Endothelial cell of umbilical vein (primary cell): Measurements from ENCODE around the gene DCTD. TPM values are rescaled to one million over a fixed set of nuclear protein-coding genes. Genes with fewer than 3 reads are reported as not detected.

Source experiments
- BruUV-seq: library from RNA; stranded (reverse); fragments of 400-500 nt; replicated peaks from 2 replicates; lab custom pipeline; 2021; lab: Mats Ljungman, UMichigan
- CTCF ChIA-PET: fragments of 300-600, 350-600 bp; sonication (Branson Sonifier 250); formaldehyde crosslinking; loops from one replicate; lab custom pipeline; 2021; ENCODE audit warnings: antibody characterized with exemption, inconsistent platforms; lab: Charles Lee
- POLR2A ChIA-PET: fragments of 300-600, 350-600 bp; sonication (Branson Sonifier 250); formaldehyde crosslinking; loops from one replicate; lab custom pipeline; 2021; ENCODE audit warnings: antibody characterized with exemption, inconsistent platforms; lab: Charles Lee
- DNase-seq: peaks from one replicate; pipeline ENCODE4 v3.0.0-alpha.2; 2011; ENCODE audit warnings: low read depth, low spot score
- FAIRE-seq: peaks from 2 replicates; lab custom pipeline; 2011; peaks lifted over from hg19 to GRCh38; lab: Jason Lieb, UNC
- H2AFZ ChIP-seq: 2 replicates; pipeline ENCODE4 v1.6.0; 2012; ENCODE audit warnings: low read depth, low read length, control low read depth, inconsistent platforms
- H3K27ac ChIP-seq: 2 replicates; pipeline ENCODE4 v1.5.1; 2011; ENCODE audit warnings: low read depth, mild to moderate bottlenecking, control low read depth, low read length, moderate library complexity; ENCODE audit not compliant: insufficient read depth
- H3K27me3 ChIP-seq, 2 experiments: 2 replicates each; pipeline versions ENCODE4 v1.6.0 to v1.6.1; 2011; ENCODE audit warnings: low read length in 2 of 2, mixed read lengths in 1 of 2; ENCODE audit not compliant: control insufficient read depth in 2 of 2, insufficient read depth in 2 of 2
- H3K36me3 ChIP-seq, 2 experiments: 2 replicates in 1 of 2; 3 replicates in 1 of 2; pipeline ENCODE4 v1.5.1; 2011; ENCODE audit warnings: low read length in 2 of 2, mild to moderate bottlenecking in 1 of 2, moderate library complexity in 1 of 2; ENCODE audit not compliant: control insufficient read depth in 2 of 2, insufficient read depth in 2 of 2; ENCODE audit errors: extremely low read depth in 1 of 2
- H3K4me1 ChIP-seq: 3 replicates; pipeline ENCODE4 v1.5.1; 2011; ENCODE audit warnings: mild to moderate bottlenecking, low read length; ENCODE audit not compliant: control insufficient read depth, insufficient read depth; ENCODE audit errors: extremely low read depth
- H3K4me2 ChIP-seq: 2 replicates; pipeline ENCODE4 v1.6.1; 2011; ENCODE audit warnings: low read length, control low read depth, mixed read lengths; ENCODE audit not compliant: insufficient read depth
- H3K4me3 ChIP-seq, 3 experiments: fragments of 200-600 bp in 1 of 3; sonication (generic), shearing (Covaris generic) in 1 of 3; replicated peaks in 1 of 3; 2 replicates each; pipeline ENCODE4 v1.5.1; 2011 to 2016; ENCODE audit warnings: control low read depth in 3 of 3, low read length in 3 of 3, mild to moderate bottlenecking in 2 of 3, inconsistent platforms in 1 of 3, low read depth in 1 of 3, moderate library complexity in 1 of 3; ENCODE audit not compliant: insufficient read depth in 1 of 3
- H3K79me2 ChIP-seq: 2 replicates; pipeline ENCODE4 v1.6.0; 2012; ENCODE audit warnings: low read length, inconsistent platforms; ENCODE audit not compliant: control insufficient read depth, insufficient read depth
- H3K9ac ChIP-seq: replicated peaks from 2 replicates; pipeline ENCODE3; 2011; ENCODE audit warnings: low read length, control low read depth; ENCODE audit not compliant: insufficient read depth; ENCODE audit errors: extremely low read depth
- H3K9me1 ChIP-seq: replicated peaks from 3 replicates; pipeline ENCODE4 v1.6.0; 2011; ENCODE audit warnings: mild to moderate bottlenecking, low read length; ENCODE audit not compliant: control insufficient read depth, insufficient read depth; ENCODE audit errors: extremely low read depth
- H3K9me3 ChIP-seq: replicated peaks from 2 replicates; pipeline ENCODE4 v1.5.1; 2012; ENCODE audit warnings: low read length, inconsistent platforms; ENCODE audit not compliant: control insufficient read depth, insufficient read depth
- H4K20me1 ChIP-seq: replicated peaks from 2 replicates; pipeline ENCODE3; 2011; ENCODE audit warnings: mild to moderate bottlenecking, low read length; ENCODE audit not compliant: control insufficient read depth, insufficient read depth; ENCODE audit errors: extremely low read depth
- EZH2 ChIP-seq: IDR thresholded peaks from 2 replicates; pipeline ENCODE4 v1.6.1; 2012; ENCODE audit warnings: borderline replicate concordance, low read depth, mild to moderate bottlenecking, moderate library complexity, low read length, inconsistent platforms; ENCODE audit not compliant: severe bottlenecking
- POLR2A ChIP-seq: IDR thresholded peaks from 2 replicates; pipeline ENCODE4 v1.6.1; 2012; ENCODE audit warnings: low read depth, mild to moderate bottlenecking, control low read depth, low read length
- POLR2AphosphoS5 ChIP-seq: IDR thresholded peaks from 2 replicates; pipeline ENCODE4 v1.6.1; 2012; ENCODE audit warnings: low read depth, mild to moderate bottlenecking, control low read depth, low read length, moderate library complexity; ENCODE audit not compliant: insufficient read depth
- dilution Hi-C: fragments of 300-500 bp; cut with MboI; formaldehyde crosslinking; loops from one replicate; pipeline ENCODE4 v1.15.0; 2019; ENCODE audit warnings: low sequenced_read_pairs; ENCODE audit not compliant: extremely low pct_ligation_motif_present
- intact Hi-C: fragments of 100-400 bp; cut with micrococcal nuclease; formaldehyde crosslinking; loops from one replicate; pipeline ENCODE4 v1.10.0; 2022
- polyA plus RNA-seq, 4 experiments: library from polyadenylated mRNA; depleted of rRNA in 3 of 4; stranded (reverse) in 3 of 4; unstranded in 1 of 4; fragments of >200 nt; gene quantifications; 2 replicates each; pipeline versions ENCODE4 v1.2.1 to v1.2.3, GENCODE V29; 2011 to 2012; ENCODE audit warnings: missing spikeins in 1 of 4
- total RNA-seq: library from RNA; stranded (reverse); gene quantifications from 2 replicates; pipeline ENCODE4 v1.2.3, GENCODE V29; 2021
- TF ChIP-seq, protein P1 (sequence below): IDR thresholded peaks from 2 replicates; pipeline ENCODE4 v1.6.1; 2011; ENCODE audit not compliant: insufficient read depth, insufficient read length

DCTD gene
- total and polyA plus RNA-seq, 2 donors (not counting 3 experiments of a cell fraction or from before 2014, with no cell fraction given) = 105 to 111 TPM

GRCh38 chr4:182921608-182922007, 4.4 kb upstream of the DCTD start:
- FAIRE-seq (no peak), DNase-seq (no peak)
- Histone ChIP-seq H3K27ac (no peak overlapping the region), H3K79me2 (peaks cover 2% of the 10 kb centered on the region), H4K20me1 (no peaks in the 10 kb centered on the region), H3K4me3 (no peak overlapping the region), H2AFZ (no peak overlapping the region), H3K9me3 (no peaks in the 10 kb centered on the region), H3K9me1 (no peaks in the 10 kb centered on the region), H3K9ac (no peak overlapping the region), H3K27me3 (peaks cover 13 to 35% of the 10 kb centered on the region in 2 experiments), H3K36me3 (no peaks in the 10 kb centered on the region), H3K4me2 (no peak overlapping the region), H3K4me1 (peaks cover 10% of the 10 kb centered on the region)
- CTCF ChIA-PET = interaction anchor here (1.3 to 1.8 kb wide), 2 partner anchors 17 to 1779 kb away, joined by 3 to 6 read pairs; no protein-coding TSS in a partner anchor
- TF ChIP-seq POLR2A (no peak), EZH2 (no peak), POLR2AphosphoS5 (no peak)
- TF ChIP-seq, protein P1, sequence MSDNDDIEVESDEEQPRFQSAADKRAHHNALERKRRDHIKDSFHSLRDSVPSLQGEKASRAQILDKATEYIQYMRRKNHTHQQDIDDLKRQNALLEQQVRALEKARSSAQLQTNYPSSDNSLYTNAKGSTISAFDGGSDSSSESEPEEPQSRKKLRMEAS = no peak
- POLR2A ChIA-PET = no interaction called here
- BruUV-seq = no TSS peak
- dilution Hi-C loops (loop anchor here (25.0 kb wide), 1 partner anchor 341 kb away; no protein-coding TSS in a partner anchor), intact Hi-C loops (no loop called here)

- dilution Hi-C loops = loop anchor here (25.0 kb wide), 1 partner anchor 342 kb away; no protein-coding TSS in a partner anchor
- no peak for FAIRE-seq
- CTCF ChIA-PET = interaction anchor here (1.3 kb wide), 1 partner anchor 1778 kb away, joined by 6 read pairs; no protein-coding TSS in a partner anchor
- BruUV-seq = no TSS peak
- H3K27me3 ChIP-seq = peaks cover 8 to 31% of the 10 kb centered on the region in 2 experiments
- no peak for DNase-seq
- no peaks in the 10 kb centered on the region for H4K20me1 ChIP-seq
- H3K4me2 ChIP-seq = no peak overlapping the region
- H3K36me3 ChIP-seq = no peaks in the 10 kb centered on the region
- H3K9me3 ChIP-seq = no peaks in the 10 kb centered on the region
- no peak overlapping the region for H3K27ac ChIP-seq
- peaks cover 16% of the 10 kb centered on the region for H3K4me1 ChIP-seq
- no peak overlapping the region for H3K9ac ChIP-seq
- peaks cover 11% of the 10 kb centered on the region for H3K79me2 ChIP-seq
- no peak overlapping the region for H2AFZ ChIP-seq
- no peak for TF ChIP-seq EZH2
- no peaks in the 10 kb centered on the region for H3K9me1 ChIP-seq
- H3K4me3 ChIP-seq = no peak overlapping the region
- POLR2A ChIA-PET = no interaction called here
- intact Hi-C loops = no loop called here
Observed at GRCh38 chr4:182920676-182921075, 3.5 kb upstream of the DCTD start.
